Ishikawa (cell line): ENCODE measurements around the gene DENND2C.

ENCODE experiments used
- CEBPB ChIP-seq: IDR thresholded peaks from 2 replicates; pipeline ENCODE4 v1.6.1; 2012
- EP300 ChIP-seq: IDR thresholded peaks from 2 replicates; pipeline ENCODE4 v1.6.1; 2012; ENCODE audit warnings: borderline replicate concordance
- TAF1 ChIP-seq: IDR thresholded peaks from 2 replicates; pipeline ENCODE4 v1.6.1; 2012; ENCODE audit warnings: low read depth, mild to moderate bottlenecking
- TF ChIP-seq, protein P1 (sequence below): IDR thresholded peaks from 2 replicates; pipeline ENCODE4 v1.6.1; 2012; ENCODE audit warnings: low read depth, mild to moderate bottlenecking

DNA sequence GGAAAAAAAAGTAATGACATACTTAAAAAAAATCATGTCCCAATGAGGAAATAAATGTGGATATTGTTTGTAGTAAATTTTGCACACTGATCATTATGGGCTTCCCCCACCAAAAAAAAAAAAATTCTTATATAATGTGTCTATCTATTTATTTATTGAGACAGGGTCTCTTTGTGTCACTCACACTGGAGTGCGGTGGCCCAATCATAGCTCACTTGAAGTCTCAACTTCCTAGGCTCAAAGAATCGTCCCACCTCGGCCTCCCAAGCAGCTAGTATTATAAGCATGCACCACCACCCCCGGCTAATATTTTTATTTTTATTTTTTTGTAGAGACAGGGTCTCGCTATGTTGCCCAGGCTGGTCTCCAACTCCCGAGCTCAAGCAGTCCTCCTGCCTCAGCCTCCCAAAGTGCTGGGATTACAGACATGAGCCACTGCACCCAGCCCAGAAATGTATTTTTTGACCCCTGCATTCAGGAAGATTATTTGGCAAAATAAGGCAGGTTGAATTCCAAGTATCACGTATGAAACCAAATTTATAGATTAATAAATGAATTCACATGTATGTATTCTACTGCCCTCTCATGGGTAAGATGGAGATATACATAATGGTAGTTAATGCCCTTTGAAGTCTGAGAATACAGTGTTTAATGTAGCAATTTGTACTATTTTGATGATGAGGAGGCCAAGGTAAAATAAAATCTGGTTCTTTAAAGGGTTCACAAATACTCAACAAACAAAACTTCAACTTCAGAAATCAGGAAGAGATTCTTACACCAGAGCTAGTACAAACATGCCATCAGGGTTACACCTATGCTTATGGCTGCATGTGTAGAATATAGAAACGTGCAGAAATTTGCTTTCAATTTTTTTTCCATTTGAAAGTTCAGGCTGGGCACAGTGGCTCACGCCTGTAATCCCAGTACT lies 1.4 kb upstream of the DENND2C start:
- TF ChIP-seq EP300 (no peak), TAF1 (no peak), CEBPB (no peak)
- TF ChIP-seq, protein P1, sequence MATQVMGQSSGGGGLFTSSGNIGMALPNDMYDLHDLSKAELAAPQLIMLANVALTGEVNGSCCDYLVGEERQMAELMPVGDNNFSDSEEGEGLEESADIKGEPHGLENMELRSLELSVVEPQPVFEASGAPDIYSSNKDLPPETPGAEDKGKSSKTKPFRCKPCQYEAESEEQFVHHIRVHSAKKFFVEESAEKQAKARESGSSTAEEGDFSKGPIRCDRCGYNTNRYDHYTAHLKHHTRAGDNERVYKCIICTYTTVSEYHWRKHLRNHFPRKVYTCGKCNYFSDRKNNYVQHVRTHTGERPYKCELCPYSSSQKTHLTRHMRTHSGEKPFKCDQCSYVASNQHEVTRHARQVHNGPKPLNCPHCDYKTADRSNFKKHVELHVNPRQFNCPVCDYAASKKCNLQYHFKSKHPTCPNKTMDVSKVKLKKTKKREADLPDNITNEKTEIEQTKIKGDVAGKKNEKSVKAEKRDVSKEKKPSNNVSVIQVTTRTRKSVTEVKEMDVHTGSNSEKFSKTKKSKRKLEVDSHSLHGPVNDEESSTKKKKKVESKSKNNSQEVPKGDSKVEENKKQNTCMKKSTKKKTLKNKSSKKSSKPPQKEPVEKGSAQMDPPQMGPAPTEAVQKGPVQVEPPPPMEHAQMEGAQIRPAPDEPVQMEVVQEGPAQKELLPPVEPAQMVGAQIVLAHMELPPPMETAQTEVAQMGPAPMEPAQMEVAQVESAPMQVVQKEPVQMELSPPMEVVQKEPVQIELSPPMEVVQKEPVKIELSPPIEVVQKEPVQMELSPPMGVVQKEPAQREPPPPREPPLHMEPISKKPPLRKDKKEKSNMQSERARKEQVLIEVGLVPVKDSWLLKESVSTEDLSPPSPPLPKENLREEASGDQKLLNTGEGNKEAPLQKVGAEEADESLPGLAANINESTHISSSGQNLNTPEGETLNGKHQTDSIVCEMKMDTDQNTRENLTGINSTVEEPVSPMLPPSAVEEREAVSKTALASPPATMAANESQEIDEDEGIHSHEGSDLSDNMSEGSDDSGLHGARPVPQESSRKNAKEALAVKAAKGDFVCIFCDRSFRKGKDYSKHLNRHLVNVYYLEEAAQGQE: no peak
